Measurements from ENCODE around the gene CRB3.

GRCh38 chr19:6476155-6476895 lies 12.3 kb downstream of the CRB3 start:
- TF ChIP-seq, protein P1, sequence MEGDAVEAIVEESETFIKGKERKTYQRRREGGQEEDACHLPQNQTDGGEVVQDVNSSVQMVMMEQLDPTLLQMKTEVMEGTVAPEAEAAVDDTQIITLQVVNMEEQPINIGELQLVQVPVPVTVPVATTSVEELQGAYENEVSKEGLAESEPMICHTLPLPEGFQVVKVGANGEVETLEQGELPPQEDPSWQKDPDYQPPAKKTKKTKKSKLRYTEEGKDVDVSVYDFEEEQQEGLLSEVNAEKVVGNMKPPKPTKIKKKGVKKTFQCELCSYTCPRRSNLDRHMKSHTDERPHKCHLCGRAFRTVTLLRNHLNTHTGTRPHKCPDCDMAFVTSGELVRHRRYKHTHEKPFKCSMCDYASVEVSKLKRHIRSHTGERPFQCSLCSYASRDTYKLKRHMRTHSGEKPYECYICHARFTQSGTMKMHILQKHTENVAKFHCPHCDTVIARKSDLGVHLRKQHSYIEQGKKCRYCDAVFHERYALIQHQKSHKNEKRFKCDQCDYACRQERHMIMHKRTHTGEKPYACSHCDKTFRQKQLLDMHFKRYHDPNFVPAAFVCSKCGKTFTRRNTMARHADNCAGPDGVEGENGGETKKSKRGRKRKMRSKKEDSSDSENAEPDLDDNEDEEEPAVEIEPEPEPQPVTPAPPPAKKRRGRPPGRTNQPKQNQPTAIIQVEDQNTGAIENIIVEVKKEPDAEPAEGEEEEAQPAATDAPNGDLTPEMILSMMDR (IDR thresholded peaks at IDR 0.05) = no peak
- no peak for TF ChIP-seq POLR2A (IDR thresholded peaks at IDR 0.05)

All from vagina (tissue), 2 donors.